HUES6 (cell line): Measurements from ENCODE around the gene MKI67.

Source experiments
- H3K27ac ChIP-seq: 2 replicates; pipeline ENCODE4 v1.7.0; 2013; ENCODE audit warnings: low read depth, mild to moderate bottlenecking, low read length, inconsistent platforms
- H3K27me3 ChIP-seq: 2 replicates; pipeline ENCODE4 v1.6.1; 2013; ENCODE audit warnings: low read length; ENCODE audit not compliant: control insufficient read depth, insufficient read depth
- H3K36me3 ChIP-seq: 2 replicates; pipeline ENCODE4 v1.6.1; 2013; ENCODE audit warnings: low read length; ENCODE audit not compliant: control insufficient read depth, insufficient read depth
- H3K4me1 ChIP-seq: 2 replicates; pipeline ENCODE4 v1.6.1; 2013; ENCODE audit warnings: low read length; ENCODE audit not compliant: control insufficient read depth, insufficient read depth
- H3K4me3 ChIP-seq: 2 replicates; pipeline ENCODE4 v1.5.1; 2013; ENCODE audit warnings: low read depth, low read length
- H3K9ac ChIP-seq: one replicate; pipeline ENCODE4 v1.6.1; 2013; ENCODE audit warnings: mild to moderate bottlenecking, low read length
- H3K9me3 ChIP-seq: 2 replicates; pipeline ENCODE4 v1.6.1; 2013; ENCODE audit warnings: low read depth, low read length; ENCODE audit not compliant: control insufficient read depth, insufficient read depth

The MKI67 gene

GRCh38 chr10:128105383-128105782 lies 20.8 kb downstream of the MKI67 start:
- Histone ChIP-seq H3K36me3 (peaks cover 100% of the 10 kb centered on the region), H3K9me3 (no peaks in the 10 kb centered on the region), H3K27me3 (no peaks in the 10 kb centered on the region), H3K27ac (no peak overlapping the region), H3K4me3 (no peak overlapping the region), H3K4me1 (no peaks in the 10 kb centered on the region), H3K9ac (no peak overlapping the region)

- no peaks in the 10 kb centered on the region for H3K4me1 ChIP-seq
- H3K27ac ChIP-seq, result no peak overlapping the region
- no peak overlapping the region for H3K4me3 ChIP-seq
- no peaks in the 10 kb centered on the region for H3K27me3 ChIP-seq
- H3K9ac ChIP-seq, result no peak overlapping the region
- H3K36me3 ChIP-seq, result peaks cover 100% of the 10 kb centered on the region
- no peaks in the 10 kb centered on the region for H3K9me3 ChIP-seq
These were observed 23.0 kb downstream of the MKI67 start for GRCh38 chr10:128103229-128103714.

GRCh38 chr10:128102480-128103228 lies 23.6 kb downstream of the MKI67 start:
- peaks cover 100% of the 10 kb centered on the region for H3K36me3 ChIP-seq

GRCh38 chr10:128101901-128102300 lies 24.3 kb downstream of the MKI67 start:
- no peaks in the 10 kb centered on the region for H3K9me3 ChIP-seq
- no peak overlapping the region for H3K4me3 ChIP-seq
- no peak overlapping the region for H3K9ac ChIP-seq
- peaks cover 100% of the 10 kb centered on the region for H3K36me3 ChIP-seq
- H3K4me1 ChIP-seq, result no peaks in the 10 kb centered on the region
- H3K27me3 ChIP-seq, result no peaks in the 10 kb centered on the region
- no peak overlapping the region for H3K27ac ChIP-seq

More at GRCh38 chr10:128102480-128103228, 23.6 kb downstream of the MKI67 start:
- Histone ChIP-seq H3K9ac (no peak overlapping the region), H3K4me3 (no peak overlapping the region), H3K4me1 (no peaks in the 10 kb centered on the region), H3K9me3 (no peaks in the 10 kb centered on the region), H3K27me3 (no peaks in the 10 kb centered on the region), H3K27ac (no peak overlapping the region)

- no peak overlapping the region for H3K4me3 ChIP-seq
- no peak overlapping the region for H3K27ac ChIP-seq
- no peaks in the 10 kb centered on the region for H3K27me3 ChIP-seq
- no peaks in the 10 kb centered on the region for H3K9me3 ChIP-seq
- peaks cover 83% of the 10 kb centered on the region for H3K36me3 ChIP-seq
- H3K9ac ChIP-seq, result no peak overlapping the region
- H3K4me1 ChIP-seq, result no peaks in the 10 kb centered on the region
These were observed 26.3 kb downstream of the MKI67 start for GRCh38 chr10:128099901-128100300.

- Histone ChIP-seq H3K27ac (no peak overlapping the region), H3K4me3 (no peak overlapping the region), H3K27me3 (no peaks in the 10 kb centered on the region), H3K9me3 (no peaks in the 10 kb centered on the region), H3K36me3 (peaks cover 70% of the 10 kb centered on the region), H3K9ac (no peak overlapping the region), H3K4me1 (no peaks in the 10 kb centered on the region)
These were observed 27.6 kb downstream of the MKI67 start for GRCh38 chr10:128098631-128099030.

GRCh38 chr10:128097783-128098182 lies 28.4 kb downstream of the MKI67 start:
- Histone ChIP-seq H3K4me3 (no peak overlapping the region), H3K9ac (no peak overlapping the region), H3K36me3 (peaks cover 61% of the 10 kb centered on the region), H3K27ac (no peak overlapping the region), H3K4me1 (no peaks in the 10 kb centered on the region), H3K9me3 (no peaks in the 10 kb centered on the region), H3K27me3 (no peaks in the 10 kb centered on the region)

- Histone ChIP-seq H3K27ac (no peak overlapping the region), H3K4me1 (no peaks in the 10 kb centered on the region), H3K9me3 (no peaks in the 10 kb centered on the region), H3K9ac (no peak overlapping the region), H3K27me3 (no peaks in the 10 kb centered on the region), H3K36me3 (peaks cover 50% of the 10 kb centered on the region), H3K4me3 (no peak overlapping the region)
These were observed 29.6 kb downstream of the MKI67 start for GRCh38 chr10:128096486-128097199.

- no peaks in the 10 kb centered on the region for H3K9me3 ChIP-seq
- peaks cover 43% of the 10 kb centered on the region for H3K36me3 ChIP-seq
- H3K4me3 ChIP-seq, result no peak overlapping the region
- no peaks in the 10 kb centered on the region for H3K4me1 ChIP-seq
- no peaks in the 10 kb centered on the region for H3K27me3 ChIP-seq
- H3K27ac ChIP-seq, result no peak overlapping the region
- no peak overlapping the region for H3K9ac ChIP-seq
These were observed 30.3 kb downstream of the MKI67 start for GRCh38 chr10:128095753-128096469.

- Histone ChIP-seq H3K4me3 (no peak overlapping the region), H3K36me3 (peaks cover 35% of the 10 kb centered on the region), H3K9me3 (no peaks in the 10 kb centered on the region), H3K4me1 (no peaks in the 10 kb centered on the region), H3K9ac (no peak overlapping the region), H3K27me3 (no peaks in the 10 kb centered on the region), H3K27ac (no peak overlapping the region)
These were observed 31.0 kb downstream of the MKI67 start for GRCh38 chr10:128095027-128095752.
